Mucosa of descending colon (tissue), 3 donors: ENCODE data around the gene CCDC134. TPM values are rescaled to one million over a fixed set of nuclear protein-coding genes. Genes with fewer than 3 reads are reported as not detected.

Source experiments
- ATAC-seq: fragments of 200-7000 bp; cut with Tn5 transposase; one replicate; pipeline ENCODE4 v1.9.1; 2020; ENCODE audit warnings: mild to moderate bottlenecking, moderate library complexity
- DNase-seq, 3 donors: peaks; one replicate each; pipeline ENCODE4 v3.0.0-alpha.2; 2020
- H3K36me3 ChIP-seq: fragments of 200-600 bp; one replicate; pipeline ENCODE4 v1.8.0; 2021; ENCODE audit warnings: low read depth, mild to moderate bottlenecking
- H3K4me1 ChIP-seq: fragments of 200-600 bp; one replicate; pipeline ENCODE4 v1.8.0; 2021; ENCODE audit warnings: low read depth, mild to moderate bottlenecking
- H3K4me3 ChIP-seq: fragments of 200-600 bp; one replicate; pipeline ENCODE4 v1.8.0; 2021; ENCODE audit warnings: mild to moderate bottlenecking
- H3K9me3 ChIP-seq: fragments of 200-600 bp; one replicate; pipeline ENCODE4 v1.8.0; 2021; ENCODE audit warnings: mild to moderate bottlenecking
- intact Hi-C, 2 donors: fragments of 100-400 bp; cut with DNase I in 1 of 2; cut with micrococcal nuclease in 1 of 2; formaldehyde crosslinking; loops; one replicate each; pipeline versions ENCODE4 v1.11.0 to v1.11.1; 2022; cut with DNase I, micrococcal nuclease
- total RNA-seq, 3 donors: library from RNA; stranded (reverse); fragmentation: NEBNext Ultra II Directional in 2 of 3; extraction: Animal tissue kit (Norgen Biotek cat#: 25700) in 2 of 3; gene quantifications; one replicate each; pipeline versions ENCODE4 v1.2.1 to v1.2.4, GENCODE V29; 2021 to 2023
- TF ChIP-seq, protein P1 (sequence below): fragments of 200-600 bp; IDR thresholded peaks from one replicate; pipeline ENCODE4 v1.8.0; 2022; ENCODE audit warnings: antibody characterized with exemption, mild to moderate bottlenecking
- donor health status: DM: no; HTN: no; CAD: no; lungs with moderate emphysema.
- donor health status: DM: no; HTN: no; CAD: no.
- donor health status: DM: no; HTN: yes; CAD: no.

CCDC134 gene
- total RNA-seq, 3 donors from 2014 or later = 9.2 to 11.6 (median 10.0) TPM

DNA sequence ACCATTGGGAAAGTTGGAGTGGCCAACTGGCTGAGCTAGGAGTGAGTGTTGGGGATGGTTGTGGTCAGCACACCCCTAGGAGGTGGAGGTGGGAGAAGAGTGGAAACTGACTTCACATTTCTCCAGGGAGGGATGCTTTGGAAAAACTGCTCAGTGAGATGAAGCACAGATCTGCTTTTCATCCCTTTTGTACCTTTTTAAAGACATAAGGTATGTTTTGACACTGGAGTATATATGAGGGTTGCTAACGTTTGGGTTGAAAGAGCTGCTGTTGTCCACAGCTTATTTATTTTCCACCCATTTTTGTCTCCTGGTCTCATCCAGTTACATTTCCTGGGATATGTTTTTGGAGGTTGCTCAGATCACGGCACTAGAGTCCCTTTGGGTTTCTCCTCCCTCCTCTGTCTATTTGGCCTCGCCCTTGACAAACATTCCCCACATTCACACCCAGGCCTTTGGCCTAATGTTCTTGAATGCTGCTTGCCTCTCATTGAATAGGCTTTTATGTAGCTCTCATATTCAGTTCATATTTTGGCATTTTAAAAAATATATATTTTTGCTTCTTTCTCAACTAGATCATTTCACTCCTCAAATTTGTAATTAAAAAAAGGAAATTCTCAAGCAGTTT is 40.7 kb downstream of the CCDC134 start:
- peak in 1 of 3 donors; percentile 73 for DNase-seq
- H3K4me1 ChIP-seq = peaks cover 44% of the 10 kb centered on the region
- intact Hi-C loops = no loop called here
- no peaks in the 10 kb centered on the region for H3K9me3 ChIP-seq
- ATAC-seq = peak; percentile 84
- TF ChIP-seq, protein P1, sequence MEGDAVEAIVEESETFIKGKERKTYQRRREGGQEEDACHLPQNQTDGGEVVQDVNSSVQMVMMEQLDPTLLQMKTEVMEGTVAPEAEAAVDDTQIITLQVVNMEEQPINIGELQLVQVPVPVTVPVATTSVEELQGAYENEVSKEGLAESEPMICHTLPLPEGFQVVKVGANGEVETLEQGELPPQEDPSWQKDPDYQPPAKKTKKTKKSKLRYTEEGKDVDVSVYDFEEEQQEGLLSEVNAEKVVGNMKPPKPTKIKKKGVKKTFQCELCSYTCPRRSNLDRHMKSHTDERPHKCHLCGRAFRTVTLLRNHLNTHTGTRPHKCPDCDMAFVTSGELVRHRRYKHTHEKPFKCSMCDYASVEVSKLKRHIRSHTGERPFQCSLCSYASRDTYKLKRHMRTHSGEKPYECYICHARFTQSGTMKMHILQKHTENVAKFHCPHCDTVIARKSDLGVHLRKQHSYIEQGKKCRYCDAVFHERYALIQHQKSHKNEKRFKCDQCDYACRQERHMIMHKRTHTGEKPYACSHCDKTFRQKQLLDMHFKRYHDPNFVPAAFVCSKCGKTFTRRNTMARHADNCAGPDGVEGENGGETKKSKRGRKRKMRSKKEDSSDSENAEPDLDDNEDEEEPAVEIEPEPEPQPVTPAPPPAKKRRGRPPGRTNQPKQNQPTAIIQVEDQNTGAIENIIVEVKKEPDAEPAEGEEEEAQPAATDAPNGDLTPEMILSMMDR = no peak
- H3K4me3 ChIP-seq = no peak overlapping the region
- no peaks in the 10 kb centered on the region for H3K36me3 ChIP-seq

DNA sequence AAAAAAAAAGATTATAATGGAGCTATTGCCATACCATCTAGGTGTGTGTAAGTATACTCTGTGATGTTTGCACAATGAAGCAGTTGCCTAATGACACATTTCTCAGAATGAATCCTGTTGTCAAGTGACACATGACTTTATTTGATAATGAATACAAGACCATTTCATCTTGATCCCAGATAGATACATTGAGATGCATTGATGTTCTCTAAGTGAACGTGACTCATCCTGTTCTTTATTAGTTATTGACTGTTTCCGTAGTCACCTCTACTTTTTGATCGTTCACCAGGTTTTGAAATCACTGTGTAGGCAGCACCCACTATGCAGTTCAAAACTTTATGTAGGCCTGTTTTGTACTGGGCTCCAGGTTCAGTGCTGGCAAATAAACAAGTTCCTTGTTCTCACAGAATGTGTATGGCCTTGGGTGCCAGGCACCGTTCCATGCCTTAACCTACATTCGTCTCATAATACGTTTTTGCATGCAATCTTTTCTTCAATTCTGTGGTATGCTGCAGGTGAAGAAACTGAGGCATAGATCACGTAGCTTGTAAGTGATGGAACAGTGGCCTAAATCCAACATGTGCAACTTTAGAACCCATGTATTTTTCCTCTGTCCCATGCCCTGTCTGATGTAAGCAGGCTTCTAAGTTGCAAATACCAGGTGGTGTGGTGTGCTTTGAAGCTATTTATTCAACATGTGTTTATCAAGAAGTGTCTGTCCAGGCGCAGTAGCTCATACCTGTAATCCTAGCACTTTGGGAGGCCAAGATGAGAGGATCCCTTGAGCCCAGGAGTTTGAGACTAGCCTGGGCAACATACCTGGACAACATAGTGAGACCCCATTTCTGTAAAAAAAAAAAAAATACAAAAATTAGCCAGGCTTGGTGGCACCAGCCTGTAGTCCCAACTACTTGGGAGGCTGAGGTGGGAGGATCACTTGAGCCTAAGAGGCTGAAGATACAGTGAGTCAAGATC is 42.8 kb downstream of the CCDC134 start:
- H3K4me3 ChIP-seq = no peak overlapping the region
- intact Hi-C loops = no loop called here
- H3K36me3 ChIP-seq = no peaks in the 10 kb centered on the region
- peak; percentile 63 for ATAC-seq
- TF ChIP-seq, protein P1 = no peak
- no peaks in the 10 kb centered on the region for H3K9me3 ChIP-seq
- DNase-seq = no peak
- peaks cover 51% of the 10 kb centered on the region for H3K4me1 ChIP-seq

DNA sequence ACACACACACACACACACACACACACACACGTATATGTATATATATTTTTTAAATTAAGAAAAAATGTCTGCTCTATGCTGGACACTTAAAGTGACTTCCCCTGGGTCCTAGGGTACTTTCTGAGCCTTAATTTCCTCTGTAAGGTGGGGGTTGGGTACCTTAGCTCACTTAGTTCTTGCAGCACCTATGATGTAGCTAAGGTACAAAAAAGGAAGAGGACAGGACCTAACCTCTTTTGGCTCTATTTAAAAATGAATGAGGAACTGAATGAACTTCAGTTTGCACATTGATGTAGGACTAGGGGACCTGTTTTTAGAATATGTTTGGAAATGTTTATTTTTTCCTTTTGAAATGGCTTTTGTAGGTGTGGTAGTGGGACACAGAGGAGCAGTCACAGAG is 43.6 kb downstream of the CCDC134 start:
- H3K36me3 ChIP-seq = no peaks in the 10 kb centered on the region
- H3K9me3 ChIP-seq = no peaks in the 10 kb centered on the region
- H3K4me1 ChIP-seq = peaks cover 58% of the 10 kb centered on the region
- intact Hi-C loops = no loop called here
- DNase-seq (no peak), ATAC-seq (no peak)
- no peak overlapping the region for H3K4me3 ChIP-seq
- TF ChIP-seq, protein P1 = no peak

GRCh38 chr22:41844513-41844912 is 44.0 kb downstream of the CCDC134 start:
- peaks cover 62% of the 10 kb centered on the region for H3K4me1 ChIP-seq
- ATAC-seq (no peak), DNase-seq (no peak)
- H3K9me3 ChIP-seq = no peaks in the 10 kb centered on the region
- no peaks in the 10 kb centered on the region for H3K36me3 ChIP-seq
- TF ChIP-seq, protein P1 = no peak
- no peak overlapping the region for H3K4me3 ChIP-seq
- intact Hi-C loops = no loop called here

DNA sequence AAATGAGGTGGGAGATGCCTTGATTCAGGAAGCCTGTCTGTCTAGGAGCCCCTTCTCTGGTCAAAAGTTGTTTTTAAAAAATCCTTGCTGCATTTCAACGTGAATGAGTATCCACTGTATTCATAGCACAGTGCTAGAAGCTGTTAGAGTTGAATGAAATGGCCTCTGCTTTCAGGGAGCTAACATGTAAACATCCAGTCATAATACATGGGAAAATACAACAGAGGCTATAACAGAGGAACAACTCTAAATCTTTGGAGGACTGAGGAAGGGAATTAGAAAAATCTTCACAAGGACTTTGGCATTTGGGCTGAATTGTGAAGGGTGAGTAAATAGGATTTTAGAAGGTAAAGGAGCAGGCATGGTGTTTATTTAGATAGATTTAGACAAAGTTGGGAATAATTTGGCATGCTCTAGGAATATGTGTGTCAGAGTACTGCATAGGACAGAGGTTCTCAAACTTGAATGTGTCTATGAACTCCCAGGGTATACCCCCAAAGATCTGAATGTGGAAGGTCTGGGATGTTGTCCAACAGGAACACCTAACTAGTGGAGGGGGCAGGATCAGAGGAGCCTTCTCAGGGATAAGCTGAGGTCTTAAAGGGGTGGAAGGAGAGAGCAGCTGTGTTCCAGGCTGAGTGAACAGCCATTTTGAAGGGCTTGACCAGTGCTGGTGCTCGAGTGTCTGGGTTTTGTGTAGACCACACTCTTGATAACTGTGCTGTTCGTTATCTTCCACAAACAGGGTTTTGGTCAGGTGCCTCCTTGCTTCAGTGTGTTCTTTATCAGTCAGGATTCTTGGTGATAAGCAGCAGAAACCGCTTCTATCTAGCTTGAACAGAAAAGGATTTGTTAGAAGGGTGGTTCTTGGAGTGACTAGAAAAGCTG is 45.1 kb downstream of the CCDC134 start:
- TF ChIP-seq, protein P1 = no peak
- no peak for DNase-seq
- ATAC-seq = no peak
- intact Hi-C loops = no loop called here
- peaks cover 61% of the 10 kb centered on the region for H3K4me1 ChIP-seq
- no peaks in the 10 kb centered on the region for H3K9me3 ChIP-seq
- no peak overlapping the region for H3K4me3 ChIP-seq
- H3K36me3 ChIP-seq = no peaks in the 10 kb centered on the region
